Liver (tissue), 1 donor: ENCODE measurements around the gene OR52H1.

ENCODE experiments used
- NR2F2 ChIP-seq: IDR thresholded peaks from 2 replicates; pipeline ENCODE4 v1.6.1; 2016; ENCODE audit warnings: antibody characterized with exemption
- TAF1 ChIP-seq: conservative IDR thresholded peaks from 2 replicates; pipeline ENCODE4 v1.6.1; 2016; ENCODE audit warnings: antibody characterized with exemption, mild to moderate bottlenecking
- donor health status: healthy.

- no peak for TF ChIP-seq TAF1
- no peak for TF ChIP-seq NR2F2
These were observed 20.6 kb downstream of the OR52H1 start for GRCh38 chr11:5527716-5528115.
